ENCODE results near the gene FXYD1.

Gene FXYD1

GRCh38 chr19:35136977-35137702, 1.5 kb upstream of the FXYD1 start:
- H3K36me3 ChIP-seq (replicated peaks in 1 of 2; ENCODE audit: control insufficient read depth in 2 of 2, insufficient read depth in 2 of 2, low read length in 2 of 2) = no peaks in the 10 kb centered on the region
- H3K4ac ChIP-seq (ENCODE audit: low read length) = no peak overlapping the region
- H3K9ac ChIP-seq (ENCODE audit: low read depth, low read length, poor library complexity) = no peak overlapping the region
- peaks cover 22 to 24% of the 10 kb centered on the region in 2 donors for H3K4me1 ChIP-seq (ENCODE audit: control insufficient read depth in 2 of 2, insufficient read depth in 1 of 2, low read depth in 1 of 2, low read length in 2 of 2)
- H4K8ac ChIP-seq (ENCODE audit: low read depth, low read length) = no peak overlapping the region
- WGBS, 2 donors (ENCODE audit: extremely low coverage in 2 of 2, insufficient read length in 2 of 2, insufficient replicate concordance in 1 of 2) = no CpG with 5 or more reads among the region's 9 CpGs
- H3K27ac ChIP-seq (replicated peaks; ENCODE audit: low read length) = no peak overlapping the region
- H3K23ac ChIP-seq (ENCODE audit: low read depth, low read length, poor library complexity) = peak overlapping the region; percentile 27
- H3K9me3 ChIP-seq (replicated peaks in 1 of 2; ENCODE audit: control insufficient read depth in 2 of 2, insufficient read depth in 1 of 2, low read depth in 1 of 2, low read length in 2 of 2) = peaks cover 0 to 2% of the 10 kb centered on the region in 2 donors
- H2BK15ac ChIP-seq (ENCODE audit: low read length) = no peak overlapping the region
- H2AFZ ChIP-seq (ENCODE audit: low read length) = no peak overlapping the region
- H3K79me1 ChIP-seq (ENCODE audit: low read depth, low read length) = no peaks in the 10 kb centered on the region
- H3K27me3 ChIP-seq (ENCODE audit: control insufficient read depth in 3 of 3, insufficient read depth in 3 of 3, low read depth in 1 of 3, low read length in 3 of 3) = peaks cover under 1 to 43% (median 12%) of the 10 kb centered on the region in 3 experiments
- H2AK5ac ChIP-seq (ENCODE audit: low read depth, low read length) = no peak overlapping the region
- H2BK12ac ChIP-seq (ENCODE audit: low read length) = no peak overlapping the region
- no peak overlapping the region for H3K4me2 ChIP-seq (ENCODE audit: insufficient read depth, low read length, poor library complexity, severe bottlenecking)
- no peak overlapping the region for H3K18ac ChIP-seq (ENCODE audit: low read length)
- no peak overlapping the region for H2BK120ac ChIP-seq (ENCODE audit: low read depth, low read length)
- H3K4me3 ChIP-seq (ENCODE audit: low read length in 2 of 2) = no peak overlapping the region
- H4K91ac ChIP-seq (ENCODE audit: low read depth, low read length, poor library complexity) = no peak overlapping the region
- no peak overlapping the region for H3K14ac ChIP-seq (ENCODE audit: low read length)
- H2BK5ac ChIP-seq (ENCODE audit: low read length) = no peak overlapping the region
- no peak for DNase-seq (ENCODE audit: low spot score)

GRCh38 chr19:35140207-35140961, 1.8 kb downstream of the FXYD1 start:
- H3K4me2 ChIP-seq (ENCODE audit: insufficient read depth, low read length, poor library complexity, severe bottlenecking) = peak overlapping the region; percentile 36
- peaks cover 2 to 69% (median 40%) of the 10 kb centered on the region in 3 experiments for H3K27me3 ChIP-seq (ENCODE audit: control insufficient read depth in 3 of 3, insufficient read depth in 3 of 3, low read depth in 1 of 3, low read length in 3 of 3)
- peak overlapping the region; percentile 55 for H3K18ac ChIP-seq (ENCODE audit: low read length)
- H3K36me3 ChIP-seq (replicated peaks in 1 of 2; ENCODE audit: control insufficient read depth in 2 of 2, insufficient read depth in 2 of 2, low read length in 2 of 2) = no peaks in the 10 kb centered on the region
- H2BK5ac ChIP-seq (ENCODE audit: low read length) = no peak overlapping the region
- H4K8ac ChIP-seq (ENCODE audit: low read depth, low read length) = no peak overlapping the region
- no peak overlapping the region for H3K4ac ChIP-seq (ENCODE audit: low read length)
- no peak for DNase-seq (ENCODE audit: low spot score)
- peak overlapping the region; percentile 85 for H2AK5ac ChIP-seq (ENCODE audit: low read depth, low read length)
- H4K91ac ChIP-seq (ENCODE audit: low read depth, low read length, poor library complexity) = no peak overlapping the region
- peaks cover 33 to 34% of the 10 kb centered on the region in 2 donors for H3K4me1 ChIP-seq (ENCODE audit: control insufficient read depth in 2 of 2, insufficient read depth in 1 of 2, low read depth in 1 of 2, low read length in 2 of 2)
- H3K23ac ChIP-seq (ENCODE audit: low read depth, low read length, poor library complexity) = no peak overlapping the region
- no peak overlapping the region for H3K4me3 ChIP-seq (ENCODE audit: low read length in 2 of 2)
- peak overlapping the region; percentile 33 for H2BK15ac ChIP-seq (ENCODE audit: low read length)
- H3K27ac ChIP-seq (replicated peaks; ENCODE audit: low read length) = no peak overlapping the region
- H3K9me3 ChIP-seq (replicated peaks in 1 of 2; ENCODE audit: control insufficient read depth in 2 of 2, insufficient read depth in 1 of 2, low read depth in 1 of 2, low read length in 2 of 2) = no peaks in the 10 kb centered on the region
- H3K14ac ChIP-seq (ENCODE audit: low read length) = no peak overlapping the region
- H2BK12ac ChIP-seq (ENCODE audit: low read length) = peak overlapping the region; percentile 77
- H2AFZ ChIP-seq (ENCODE audit: low read length) = no peak overlapping the region
- no peak overlapping the region for H3K9ac ChIP-seq (ENCODE audit: low read depth, low read length, poor library complexity)
- H2BK120ac ChIP-seq (ENCODE audit: low read depth, low read length) = no peak overlapping the region
- no peaks in the 10 kb centered on the region for H3K79me1 ChIP-seq (ENCODE audit: low read depth, low read length)
- no CpG with 5 or more reads among the region's 12 CpGs for WGBS, 2 donors (ENCODE audit: extremely low coverage in 2 of 2, insufficient read length in 2 of 2, insufficient replicate concordance in 1 of 2)

- Histone ChIP-seq H3K9ac (ENCODE audit: low read depth, low read length, poor library complexity) (no peak overlapping the region), H3K79me1 (ENCODE audit: low read depth, low read length) (no peaks in the 10 kb centered on the region), H2AK5ac (ENCODE audit: low read depth, low read length) (peak overlapping the region; percentile 85), H2BK5ac (ENCODE audit: low read length) (no peak overlapping the region), H3K18ac (ENCODE audit: low read length) (peak overlapping the region; percentile 77), H2BK15ac (ENCODE audit: low read length) (no peak overlapping the region), H3K4me2 (ENCODE audit: insufficient read depth, low read length, poor library complexity, severe bottlenecking) (peak overlapping the region; percentile 36), H3K4me3 (ENCODE audit: low read length in 2 of 2) (no peak overlapping the region), H3K27me3 (ENCODE audit: control insufficient read depth in 3 of 3, insufficient read depth in 3 of 3, low read depth in 1 of 3, low read length in 3 of 3) (peaks cover 2 to 74% (median 41%) of the 10 kb centered on the region in 3 experiments), H3K23ac (ENCODE audit: low read depth, low read length, poor library complexity) (peak overlapping the region; percentile 57), H3K9me3 (replicated peaks in 1 of 2; ENCODE audit: control insufficient read depth in 2 of 2, insufficient read depth in 1 of 2, low read depth in 1 of 2, low read length in 2 of 2) (no peaks in the 10 kb centered on the region), H3K14ac (ENCODE audit: low read length) (no peak overlapping the region), H3K4me1 (ENCODE audit: control insufficient read depth in 2 of 2, insufficient read depth in 1 of 2, low read depth in 1 of 2, low read length in 2 of 2) (peaks cover 32% of the 10 kb centered on the region in 2 donors), H4K8ac (ENCODE audit: low read depth, low read length) (no peak overlapping the region), H3K4ac (ENCODE audit: low read length) (no peak overlapping the region), H3K36me3 (replicated peaks in 1 of 2; ENCODE audit: control insufficient read depth in 2 of 2, insufficient read depth in 2 of 2, low read length in 2 of 2) (no peaks in the 10 kb centered on the region), H2AFZ (ENCODE audit: low read length) (no peak overlapping the region), H3K27ac (replicated peaks; ENCODE audit: low read length) (no peak overlapping the region), H2BK120ac (ENCODE audit: low read depth, low read length) (no peak overlapping the region), H2BK12ac (ENCODE audit: low read length) (no peak overlapping the region), H4K91ac (ENCODE audit: low read depth, low read length, poor library complexity) (no peak overlapping the region)
- peak; percentile 87 for DNase-seq (ENCODE audit: low spot score)
- no CpG with 5 or more reads among the region's 48 CpGs for WGBS, 2 donors (ENCODE audit: extremely low coverage in 2 of 2, insufficient read length in 2 of 2, insufficient replicate concordance in 1 of 2)
These were observed 2.6 kb downstream of the FXYD1 start for GRCh38 chr19:35140962-35141836.

All from neuronal stem cell (in vitro differentiated cells).